Parathyroid adenoma (tissue), 2 donors: ENCODE results near the gene CCDC91.

Experiments
- H2AFZ ChIP-seq: fragments of 300-600 bp; sonication (generic); one replicate; pipeline ENCODE4 v1.7.0; 2017; ENCODE audit warnings: antibody characterized with exemption, mild to moderate bottlenecking
- H3K27ac ChIP-seq: fragments of 300-600 bp; sonication (generic); one replicate; pipeline ENCODE4 v1.7.0; 2017
- H3K27me3 ChIP-seq: fragments of 300-600 bp; sonication (generic); one replicate; pipeline ENCODE4 v1.7.0; 2017; ENCODE audit warnings: low read length; ENCODE audit not compliant: control insufficient read depth, insufficient read depth
- H3K36me3 ChIP-seq: fragments of 300-600 bp; sonication (generic); one replicate; pipeline ENCODE4 v1.7.0; 2017; ENCODE audit warnings: low read length; ENCODE audit not compliant: control insufficient read depth, insufficient read depth
- H3K4me1 ChIP-seq: fragments of 300-600 bp; sonication (generic); one replicate; pipeline ENCODE4 v1.7.0; 2017; ENCODE audit warnings: control low read depth
- H3K4me2 ChIP-seq: fragments of 300-600 bp; sonication (generic); one replicate; pipeline ENCODE4 v1.7.0; 2017; ENCODE audit warnings: low read length
- H3K4me3 ChIP-seq: fragments of 300-600 bp; sonication (generic); one replicate; pipeline ENCODE4 v1.7.0; 2017; ENCODE audit warnings: low read depth, low read length
- H3K79me2 ChIP-seq: fragments of 300-600 bp; sonication (generic); one replicate; pipeline ENCODE4 v1.7.0; 2017; ENCODE audit warnings: control low read depth
- H3K9ac ChIP-seq: fragments of 300-600 bp; sonication (generic); one replicate; pipeline ENCODE4 v1.7.0; 2017; ENCODE audit warnings: mild to moderate bottlenecking
- H3K9me3 ChIP-seq: fragments of 300-600 bp; sonication (generic); one replicate; pipeline ENCODE4 v1.7.0; 2017; ENCODE audit warnings: low read length; ENCODE audit not compliant: control insufficient read depth
- TF ChIP-seq, protein P1 (sequence below): fragments of 300-600 bp; sonication (generic); IDR thresholded peaks from one replicate; pipeline ENCODE4 v1.7.0; 2017; ENCODE audit warnings: antibody characterized with exemption, mild to moderate bottlenecking
- donor health status: primary hyperparathyroidism.

Gene CCDC91

DNA sequence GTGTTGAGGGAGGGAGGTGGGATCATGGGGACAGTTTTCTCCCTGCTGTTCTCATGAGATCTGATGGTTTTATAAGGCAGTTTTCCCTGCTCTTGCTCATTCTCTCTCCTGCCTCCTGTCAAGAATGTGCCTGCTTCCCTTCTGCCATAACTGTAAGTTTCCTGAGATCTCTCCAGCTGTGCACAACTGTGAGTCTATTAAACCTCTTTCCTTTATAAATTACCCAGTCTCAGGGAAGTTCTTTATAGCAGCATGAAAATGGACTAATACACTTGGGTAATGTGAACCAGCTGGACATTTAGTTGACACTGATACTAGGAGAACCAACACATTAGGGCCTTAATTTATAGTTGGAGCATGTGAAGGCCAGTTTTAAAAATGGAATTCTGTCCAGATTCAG lies 12.4 kb upstream of the CCDC91 start:
- Histone ChIP-seq H3K79me2 (no peaks in the 10 kb centered on the region), H3K9ac (no peak overlapping the region), H3K9me3 (no peaks in the 10 kb centered on the region), H3K4me3 (no peak overlapping the region), H3K27ac (no peak overlapping the region), H3K4me2 (no peak overlapping the region), H3K36me3 (no peaks in the 10 kb centered on the region), H3K4me1 (no peaks in the 10 kb centered on the region), H2AFZ (no peak overlapping the region), H3K27me3 (no peaks in the 10 kb centered on the region)
- TF ChIP-seq, protein P1, sequence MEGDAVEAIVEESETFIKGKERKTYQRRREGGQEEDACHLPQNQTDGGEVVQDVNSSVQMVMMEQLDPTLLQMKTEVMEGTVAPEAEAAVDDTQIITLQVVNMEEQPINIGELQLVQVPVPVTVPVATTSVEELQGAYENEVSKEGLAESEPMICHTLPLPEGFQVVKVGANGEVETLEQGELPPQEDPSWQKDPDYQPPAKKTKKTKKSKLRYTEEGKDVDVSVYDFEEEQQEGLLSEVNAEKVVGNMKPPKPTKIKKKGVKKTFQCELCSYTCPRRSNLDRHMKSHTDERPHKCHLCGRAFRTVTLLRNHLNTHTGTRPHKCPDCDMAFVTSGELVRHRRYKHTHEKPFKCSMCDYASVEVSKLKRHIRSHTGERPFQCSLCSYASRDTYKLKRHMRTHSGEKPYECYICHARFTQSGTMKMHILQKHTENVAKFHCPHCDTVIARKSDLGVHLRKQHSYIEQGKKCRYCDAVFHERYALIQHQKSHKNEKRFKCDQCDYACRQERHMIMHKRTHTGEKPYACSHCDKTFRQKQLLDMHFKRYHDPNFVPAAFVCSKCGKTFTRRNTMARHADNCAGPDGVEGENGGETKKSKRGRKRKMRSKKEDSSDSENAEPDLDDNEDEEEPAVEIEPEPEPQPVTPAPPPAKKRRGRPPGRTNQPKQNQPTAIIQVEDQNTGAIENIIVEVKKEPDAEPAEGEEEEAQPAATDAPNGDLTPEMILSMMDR: no peak

DNA sequence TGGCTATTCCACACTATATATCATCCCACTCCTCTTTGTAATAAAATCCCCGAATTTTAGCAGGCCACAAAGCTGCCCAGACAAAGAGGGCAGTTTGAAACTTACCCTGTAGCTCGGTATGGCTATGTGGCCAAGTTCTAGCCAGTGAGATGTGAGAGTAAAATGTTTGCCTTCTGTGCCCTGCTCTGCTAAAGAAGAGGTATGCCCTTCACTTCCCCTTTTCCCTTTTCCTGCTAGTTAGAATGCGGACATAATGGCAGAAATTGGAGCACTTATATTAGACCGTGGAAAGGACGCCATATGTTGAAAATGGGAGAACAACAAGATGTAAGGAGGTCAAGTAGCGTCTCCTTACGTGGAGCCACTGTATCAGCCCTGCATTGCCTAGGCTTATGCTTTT lies 11.5 kb upstream of the CCDC91 start:
- Histone ChIP-seq H3K27me3 (no peaks in the 10 kb centered on the region), H3K9me3 (no peaks in the 10 kb centered on the region), H2AFZ (no peak overlapping the region), H3K36me3 (no peaks in the 10 kb centered on the region), H3K9ac (no peak overlapping the region), H3K4me2 (no peak overlapping the region), H3K27ac (no peak overlapping the region), H3K4me3 (no peak overlapping the region), H3K4me1 (no peaks in the 10 kb centered on the region), H3K79me2 (no peaks in the 10 kb centered on the region)
- TF ChIP-seq, protein P1: no peak

DNA sequence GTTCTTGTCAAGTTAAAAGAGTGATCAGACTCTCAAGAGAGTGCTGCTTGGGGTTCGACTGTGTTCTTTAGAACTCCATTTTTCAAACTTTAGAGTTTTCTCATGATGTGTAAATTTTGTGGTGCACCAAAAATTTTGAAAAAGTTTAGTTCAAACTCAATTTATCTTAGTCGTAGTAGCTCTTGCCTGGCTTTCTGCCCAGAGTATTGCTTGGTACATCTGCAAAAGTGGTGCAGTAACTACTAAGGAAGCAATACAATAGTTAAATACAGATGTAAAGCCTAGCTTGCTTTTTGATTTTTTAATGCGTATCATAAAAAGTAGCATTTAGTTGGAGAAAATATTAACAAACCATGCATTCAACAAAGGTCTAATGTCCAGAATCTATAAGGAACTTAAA lies 9.5 kb upstream of the CCDC91 start:
- no peaks in the 10 kb centered on the region for H3K4me1 ChIP-seq

DNA sequence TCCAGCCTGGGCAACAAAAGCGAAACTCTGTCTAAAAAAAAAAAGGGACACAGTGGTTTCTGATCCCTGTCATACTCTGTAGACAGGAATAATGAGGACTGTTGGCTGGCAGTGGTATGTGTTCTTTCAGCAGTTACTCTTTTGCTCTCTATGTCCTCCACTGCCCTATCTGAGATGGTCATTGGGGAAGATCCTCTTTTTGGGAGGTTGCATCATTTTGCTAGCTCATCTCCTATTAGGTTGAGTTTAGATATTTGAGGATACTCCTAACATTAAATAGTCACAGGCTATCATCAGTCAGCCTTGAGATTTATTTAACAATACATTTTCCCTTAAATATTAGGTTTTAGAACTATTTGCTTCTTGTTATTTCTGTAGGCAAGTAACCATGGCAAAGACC lies 5.9 kb upstream of the CCDC91 start:
- H3K4me2 ChIP-seq: no peak overlapping the region
- no peaks in the 10 kb centered on the region for H3K27me3 ChIP-seq
- no peak overlapping the region for H2AFZ ChIP-seq
- no peaks in the 10 kb centered on the region for H3K9me3 ChIP-seq
- no peaks in the 10 kb centered on the region for H3K36me3 ChIP-seq
- no peak overlapping the region for H3K4me3 ChIP-seq
- peaks cover 2% of the 10 kb centered on the region for H3K4me1 ChIP-seq
- H3K9ac ChIP-seq: no peak overlapping the region
- H3K27ac ChIP-seq: no peak overlapping the region
- no peaks in the 10 kb centered on the region for H3K79me2 ChIP-seq
- TF ChIP-seq, protein P1: no peak

More for the DNA sequence above, 9.5 kb upstream of the CCDC91 start:
- Histone ChIP-seq H3K27me3 (no peaks in the 10 kb centered on the region), H3K4me3 (no peak overlapping the region), H3K36me3 (no peaks in the 10 kb centered on the region), H3K79me2 (no peaks in the 10 kb centered on the region), H3K9me3 (no peaks in the 10 kb centered on the region), H3K27ac (no peak overlapping the region), H2AFZ (no peak overlapping the region), H3K4me2 (no peak overlapping the region), H3K9ac (no peak overlapping the region)
- TF ChIP-seq, protein P1: no peak

DNA sequence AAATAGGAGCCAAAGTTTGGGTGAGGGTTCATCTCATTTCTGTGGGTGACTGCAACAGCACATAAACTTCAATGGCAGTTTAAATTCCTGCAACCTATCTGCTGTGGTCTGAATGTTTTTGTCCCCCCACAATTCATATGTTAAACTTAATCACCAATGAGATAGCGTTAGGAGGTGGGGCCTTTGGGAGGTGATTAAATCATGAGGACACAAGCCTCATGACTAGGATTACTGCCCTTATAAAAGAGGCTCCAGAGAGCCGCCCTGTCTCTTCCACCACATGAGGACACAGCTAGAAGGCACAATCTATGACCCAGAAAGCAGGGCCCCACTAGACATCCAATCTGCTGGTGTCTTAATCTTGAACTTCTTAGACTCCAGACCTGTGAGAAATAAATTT lies 3.8 kb upstream of the CCDC91 start:
- H3K27me3 ChIP-seq: no peaks in the 10 kb centered on the region
- H2AFZ ChIP-seq: no peak overlapping the region
- no peak overlapping the region for H3K4me2 ChIP-seq
- TF ChIP-seq, protein P1: no peak
- peaks cover 4% of the 10 kb centered on the region for H3K79me2 ChIP-seq
- no peaks in the 10 kb centered on the region for H3K36me3 ChIP-seq
- H3K9ac ChIP-seq: no peak overlapping the region
- no peak overlapping the region for H3K27ac ChIP-seq
- H3K4me1 ChIP-seq: peaks cover 8% of the 10 kb centered on the region
- no peaks in the 10 kb centered on the region for H3K9me3 ChIP-seq
- H3K4me3 ChIP-seq: no peak overlapping the region
